ENCODE results near the gene MRPS10.
"Not testable (repeated sequence)": the region's sequence is repeated elsewhere in the genome, so short reads cannot be mapped to it uniquely, and the experiment has no call there.

MRPS10 gene

GRCh38 chr6:42194056-42194455 is 23.6 kb downstream of the MRPS10 start:
- TF ChIP-seq, protein P1, sequence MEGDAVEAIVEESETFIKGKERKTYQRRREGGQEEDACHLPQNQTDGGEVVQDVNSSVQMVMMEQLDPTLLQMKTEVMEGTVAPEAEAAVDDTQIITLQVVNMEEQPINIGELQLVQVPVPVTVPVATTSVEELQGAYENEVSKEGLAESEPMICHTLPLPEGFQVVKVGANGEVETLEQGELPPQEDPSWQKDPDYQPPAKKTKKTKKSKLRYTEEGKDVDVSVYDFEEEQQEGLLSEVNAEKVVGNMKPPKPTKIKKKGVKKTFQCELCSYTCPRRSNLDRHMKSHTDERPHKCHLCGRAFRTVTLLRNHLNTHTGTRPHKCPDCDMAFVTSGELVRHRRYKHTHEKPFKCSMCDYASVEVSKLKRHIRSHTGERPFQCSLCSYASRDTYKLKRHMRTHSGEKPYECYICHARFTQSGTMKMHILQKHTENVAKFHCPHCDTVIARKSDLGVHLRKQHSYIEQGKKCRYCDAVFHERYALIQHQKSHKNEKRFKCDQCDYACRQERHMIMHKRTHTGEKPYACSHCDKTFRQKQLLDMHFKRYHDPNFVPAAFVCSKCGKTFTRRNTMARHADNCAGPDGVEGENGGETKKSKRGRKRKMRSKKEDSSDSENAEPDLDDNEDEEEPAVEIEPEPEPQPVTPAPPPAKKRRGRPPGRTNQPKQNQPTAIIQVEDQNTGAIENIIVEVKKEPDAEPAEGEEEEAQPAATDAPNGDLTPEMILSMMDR (IDR thresholded peaks at IDR 0.05; ENCODE audit: unreplicated experiment in 3 of 3) = no peak
- Mint-ChIP-seq H3K27me3 (ENCODE audit: low read depth) (no peaks in the 10 kb centered on the region), H3K27ac (no peak overlapping the region), H3K4me3 (no peak overlapping the region), H3K36me3 (ENCODE audit: low read depth) (no peaks in the 10 kb centered on the region), H3K4me1 (peaks cover 10% of the 10 kb centered on the region), H3K9me3 (no peaks in the 10 kb centered on the region)

GRCh38 chr6:42193491-42193894 is 24.2 kb downstream of the MRPS10 start:
- TF ChIP-seq, protein P1 (IDR thresholded peaks at IDR 0.05; ENCODE audit: unreplicated experiment in 3 of 3) = no peak
- H3K36me3 Mint-ChIP-seq (ENCODE audit: low read depth) = no peaks in the 10 kb centered on the region
- no peaks in the 10 kb centered on the region for H3K9me3 Mint-ChIP-seq
- no peaks in the 10 kb centered on the region for H3K27me3 Mint-ChIP-seq (ENCODE audit: low read depth)
- H3K4me1 Mint-ChIP-seq = peaks cover 10% of the 10 kb centered on the region
- H3K27ac Mint-ChIP-seq = no peak overlapping the region
- H3K4me3 Mint-ChIP-seq = no peak overlapping the region

DNA sequence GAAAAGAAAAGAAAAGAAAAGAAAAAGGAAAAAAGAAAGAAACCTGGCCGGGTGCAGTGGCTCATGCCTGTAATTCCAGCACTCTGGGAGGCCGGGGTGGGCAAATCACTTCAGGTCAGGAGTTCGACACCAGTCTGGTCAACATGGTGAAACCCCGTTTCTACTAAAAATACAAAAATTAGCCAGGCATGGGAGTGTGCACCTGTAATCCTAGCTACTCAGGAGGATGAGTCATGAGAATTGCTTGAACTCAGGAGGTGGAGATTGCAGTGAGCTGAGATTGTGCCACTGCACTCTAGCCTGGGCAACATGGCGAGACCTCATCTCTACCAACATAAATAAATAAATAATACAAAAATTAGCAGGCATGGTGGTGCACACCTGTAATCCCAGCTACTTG is 25.3 kb downstream of the MRPS10 start:
- not testable (repeated sequence) for H3K27me3 Mint-ChIP-seq (ENCODE audit: low read depth); H3K4me1 Mint-ChIP-seq; H3K36me3 Mint-ChIP-seq (ENCODE audit: low read depth); H3K27ac Mint-ChIP-seq; H3K9me3 Mint-ChIP-seq; H3K4me3 Mint-ChIP-seq

- H3K36me3 Mint-ChIP-seq (ENCODE audit: low read depth) = no peaks in the 10 kb centered on the region
- no peaks in the 10 kb centered on the region for H3K27me3 Mint-ChIP-seq (ENCODE audit: low read depth)
- H3K4me3 Mint-ChIP-seq = no peak overlapping the region
- H3K27ac Mint-ChIP-seq = peak overlapping the region in 1 of 3 experiments; percentile 26
- peaks cover 15% of the 10 kb centered on the region for H3K4me1 Mint-ChIP-seq
- TF ChIP-seq, protein P1 (IDR thresholded peaks at IDR 0.05; ENCODE audit: unreplicated experiment in 3 of 3) = no peak
- no peaks in the 10 kb centered on the region for H3K9me3 Mint-ChIP-seq
Measured at GRCh38 chr6:42190554-42191183, 27.0 kb downstream of the MRPS10 start.

DNA sequence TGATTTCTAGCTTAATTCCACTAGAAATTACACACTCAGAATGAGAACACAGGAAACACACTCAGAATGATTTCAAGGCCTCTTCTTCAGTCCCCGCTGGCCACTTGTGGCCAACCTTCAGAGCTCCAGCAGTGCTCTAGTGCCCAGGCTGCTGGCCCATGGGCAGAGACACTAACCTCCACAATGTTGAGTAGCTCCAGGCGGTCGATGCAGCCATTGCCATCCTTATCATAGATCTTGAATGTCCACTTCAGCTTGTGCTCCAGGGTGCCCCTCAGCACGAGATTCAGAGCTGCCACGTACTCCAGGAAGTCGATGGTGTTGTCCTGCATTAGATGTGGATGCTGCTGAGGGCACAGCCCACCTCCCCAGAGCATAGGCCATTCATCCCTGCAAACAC is 29.3 kb downstream of the MRPS10 start:
- no peak overlapping the region for H3K27ac Mint-ChIP-seq
- no peak overlapping the region for H3K4me3 Mint-ChIP-seq
- H3K9me3 Mint-ChIP-seq = no peaks in the 10 kb centered on the region
- TF ChIP-seq, protein P1 (IDR thresholded peaks at IDR 0.05; ENCODE audit: unreplicated experiment in 3 of 3) = no peak
- H3K27me3 Mint-ChIP-seq (ENCODE audit: low read depth) = no peaks in the 10 kb centered on the region
- H3K36me3 Mint-ChIP-seq (ENCODE audit: low read depth) = no peaks in the 10 kb centered on the region
- H3K4me1 Mint-ChIP-seq = peaks cover 19% of the 10 kb centered on the region

DNA sequence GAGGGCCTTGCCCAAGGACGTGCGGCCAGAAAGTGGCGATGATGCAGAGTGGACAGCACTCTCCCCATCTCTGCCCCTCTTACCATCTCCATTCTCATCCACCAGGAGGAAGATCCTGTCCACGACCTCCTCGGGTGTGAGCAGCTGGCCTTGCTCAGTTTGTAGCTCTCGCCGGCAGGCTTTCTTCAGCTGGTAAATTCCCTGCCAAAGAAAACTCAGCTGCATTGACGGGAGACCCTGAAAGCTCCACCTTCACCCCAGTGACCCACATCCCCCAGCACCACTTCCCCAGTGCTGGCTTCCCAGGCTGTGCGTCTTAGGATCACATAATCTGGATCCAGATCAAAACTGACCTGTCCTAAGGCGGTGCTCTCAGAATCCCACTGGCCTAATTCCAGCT is 32.1 kb downstream of the MRPS10 start:
- TF ChIP-seq, protein P1 (IDR thresholded peaks at IDR 0.05; ENCODE audit: unreplicated experiment in 3 of 3) = no peak
- peak overlapping the region; percentile 15 to 51 (median 33) for H3K27ac Mint-ChIP-seq

More for the DNA sequence above, 32.1 kb downstream of the MRPS10 start:
- no peaks in the 10 kb centered on the region for H3K36me3 Mint-ChIP-seq (ENCODE audit: low read depth)
- H3K4me1 Mint-ChIP-seq = peaks cover 11% of the 10 kb centered on the region
- no peak overlapping the region for H3K4me3 Mint-ChIP-seq
- no peaks in the 10 kb centered on the region for H3K27me3 Mint-ChIP-seq (ENCODE audit: low read depth)
- no peaks in the 10 kb centered on the region for H3K9me3 Mint-ChIP-seq

Measured in nephron (organoid).